SK-N-SH treated with all-trans-retinoic acid at 6 μM for 48 hours (cell line): ENCODE results near the gene FLII.
A peak's percentile ranks its signal among the peaks of the same experiment; 100 is the strongest.

Source experiments
- ATAC-seq: fragments of 200-7000 bp; cut with Tn5 transposase; 3 replicates; pipeline ENCODE4 v1.9.1; 2020; ENCODE audit warnings: mild to moderate bottlenecking, moderate library complexity
- BACH2 ChIP-seq: fragments of 250-450 bp; sonication (Bioruptor Pico); IDR thresholded peaks from 2 replicates; pipeline ENCODE4 v1.9.0; 2021; ENCODE audit warnings: mild to moderate bottlenecking, borderline replicate concordance
- CREB5 ChIP-seq: fragments of 250-450 bp; sonication (Bioruptor Pico); IDR thresholded peaks from 2 replicates; pipeline ENCODE4 v1.5.1; 2020; ENCODE audit warnings: low read depth, mild to moderate bottlenecking, moderate library complexity
- CSRNP3 ChIP-seq: fragments of 250-450 bp; sonication (Bioruptor Pico); IDR thresholded peaks from 2 replicates; pipeline ENCODE4 v1.5.1; 2021; ENCODE audit warnings: mild to moderate bottlenecking, moderate library complexity
- ESRRG ChIP-seq: fragments of 250-450 bp; sonication (Bioruptor Pico); IDR thresholded peaks from 2 replicates; pipeline ENCODE4 v1.6.1; 2021; ENCODE audit warnings: mild to moderate bottlenecking
- GLIS3 ChIP-seq: fragments of 250-450 bp; sonication (Bioruptor Pico); IDR thresholded peaks from 2 replicates; pipeline ENCODE4 v1.5.0; 2020; ENCODE audit warnings: mild to moderate bottlenecking, moderate library complexity
- ISL1 ChIP-seq: fragments of 250-450 bp; sonication (Bioruptor Pico); IDR thresholded peaks from 2 replicates; pipeline ENCODE4 v2.1.2; 2022; ENCODE audit warnings: mild to moderate bottlenecking, moderate library complexity
- OSR1 ChIP-seq: fragments of 250-450 bp; sonication (Bioruptor Pico); IDR thresholded peaks from 2 replicates; pipeline ENCODE4 v1.8.0; 2022; ENCODE audit warnings: moderate library complexity, mild to moderate bottlenecking, inconsistent platforms
- PATZ1 ChIP-seq: fragments of 250-450 bp; sonication (Bioruptor Pico); IDR thresholded peaks from 2 replicates; pipeline ENCODE4 v1.8.0; 2020; ENCODE audit warnings: mild to moderate bottlenecking, moderate library complexity, borderline replicate concordance
- POU6F1 ChIP-seq: fragments of 250-450 bp; sonication (Bioruptor Pico); IDR thresholded peaks from 2 replicates; pipeline ENCODE4 v1.8.0; 2021; ENCODE audit warnings: low read depth, mild to moderate bottlenecking, moderate library complexity, borderline replicate concordance
- PPARA ChIP-seq: fragments of 250-450 bp; sonication (Bioruptor Pico); IDR thresholded peaks from 2 replicates; pipeline ENCODE4 v1.5.0; 2020; ENCODE audit warnings: mild to moderate bottlenecking, borderline replicate concordance
- RARB ChIP-seq: fragments of 250-450 bp; sonication (Bioruptor Pico); IDR thresholded peaks from 2 replicates; pipeline ENCODE4 v1.8.0; 2021; ENCODE audit warnings: mild to moderate bottlenecking, moderate library complexity
- SNAI2 ChIP-seq: fragments of 250-450 bp; sonication (Bioruptor Pico); IDR thresholded peaks from 2 replicates; pipeline ENCODE4 v1.5.0; 2020; ENCODE audit warnings: mild to moderate bottlenecking, moderate library complexity
- TOX ChIP-seq: fragments of 250-450 bp; sonication (Bioruptor Pico); IDR thresholded peaks from 2 replicates; pipeline ENCODE4 v1.8.0; 2021; ENCODE audit warnings: mild to moderate bottlenecking, moderate library complexity, borderline replicate concordance
- TSHZ2 ChIP-seq: fragments of 250-450 bp; sonication (Bioruptor Pico); IDR thresholded peaks from 2 replicates; pipeline ENCODE4 v1.5.0; 2020; ENCODE audit warnings: mild to moderate bottlenecking, moderate library complexity
- ZC3H10 ChIP-seq: fragments of 250-450 bp; sonication (Bioruptor Pico); IDR thresholded peaks from 2 replicates; pipeline ENCODE4 v1.5.1; 2021; ENCODE audit warnings: mild to moderate bottlenecking, moderate library complexity
- ZFP3 ChIP-seq: fragments of 250-450 bp; sonication (Bioruptor Pico); IDR thresholded peaks from 2 replicates; pipeline ENCODE4 v1.5.0; 2020; ENCODE audit warnings: mild to moderate bottlenecking, moderate library complexity
- ZFP30 ChIP-seq: fragments of 450-650 bp; formaldehyde crosslinking; IDR thresholded peaks from 2 replicates; pipeline ENCODE4 v1.5.0; 2022; ENCODE audit warnings: mild to moderate bottlenecking, moderate library complexity
- ZNF565 ChIP-seq: fragments of 450-650 bp; formaldehyde crosslinking; conservative IDR thresholded peaks from 2 replicates; pipeline ENCODE4 v1.5.0; 2020; ENCODE audit warnings: low read depth, mild to moderate bottlenecking, moderate library complexity
- ZNF70 ChIP-seq: fragments of 450-650 bp; formaldehyde crosslinking; IDR thresholded peaks from 2 replicates; pipeline ENCODE4 v1.5.0; 2020; ENCODE audit warnings: mild to moderate bottlenecking, moderate library complexity
- ZNF8 ChIP-seq: fragments of 450-650 bp; formaldehyde crosslinking; IDR thresholded peaks from 2 replicates; pipeline ENCODE4 v1.5.0; 2020; ENCODE audit warnings: mild to moderate bottlenecking, moderate library complexity

The FLII gene

GRCh38 chr17:18224053-18224386 lies 34.5 kb downstream of the FLII start:
- ATAC-seq: no peak
- TF ChIP-seq PATZ1 (no peak), OSR1 (no peak), POU6F1 (CRISPR knock-in tag) (no peak), ZFP3 (CRISPR knock-in tag) (no peak), CREB5 (CRISPR knock-in tag) (no peak), ZFP30 (CRISPR knock-in tag) (no peak), RARB (CRISPR knock-in tag) (no peak), TSHZ2 (CRISPR knock-in tag) (no peak), ZNF70 (CRISPR knock-in tag) (no peak), ZNF8 (no peak), TOX (CRISPR knock-in tag) (no peak), BACH2 (no peak), ISL1 (CRISPR knock-in tag) (no peak), CSRNP3 (CRISPR knock-in tag) (no peak), ESRRG (CRISPR knock-in tag) (no peak), ZNF565 (CRISPR knock-in tag) (no peak)

- ATAC-seq: peak; percentile 16
- TF ChIP-seq CREB5 (CRISPR knock-in tag) (no peak), BACH2 (no peak), GLIS3 (no peak), PPARA (no peak), CSRNP3 (CRISPR knock-in tag) (no peak), ZFP3 (CRISPR knock-in tag) (no peak), TOX (CRISPR knock-in tag) (no peak), ZNF565 (CRISPR knock-in tag) (no peak), ZNF8 (no peak), POU6F1 (CRISPR knock-in tag) (no peak), ZC3H10 (CRISPR knock-in tag) (no peak), SNAI2 (CRISPR knock-in tag) (no peak)
Observed at GRCh38 chr17:18218756-18219415, 39.7 kb downstream of the FLII start.
